ENCODE measurements around the gene TDG.
A peak's percentile ranks its signal among the peaks of the same experiment; 100 is the strongest.
"Not testable (repeated sequence)": the region's sequence is repeated elsewhere in the genome, so short reads cannot be mapped to it uniquely, and the experiment has no call there.

TDG gene

GRCh38 chr12:103960616-103961227, 5.0 kb upstream of the TDG start:
- DNase-seq (ENCODE audit: low spot score): no peak

DNA sequence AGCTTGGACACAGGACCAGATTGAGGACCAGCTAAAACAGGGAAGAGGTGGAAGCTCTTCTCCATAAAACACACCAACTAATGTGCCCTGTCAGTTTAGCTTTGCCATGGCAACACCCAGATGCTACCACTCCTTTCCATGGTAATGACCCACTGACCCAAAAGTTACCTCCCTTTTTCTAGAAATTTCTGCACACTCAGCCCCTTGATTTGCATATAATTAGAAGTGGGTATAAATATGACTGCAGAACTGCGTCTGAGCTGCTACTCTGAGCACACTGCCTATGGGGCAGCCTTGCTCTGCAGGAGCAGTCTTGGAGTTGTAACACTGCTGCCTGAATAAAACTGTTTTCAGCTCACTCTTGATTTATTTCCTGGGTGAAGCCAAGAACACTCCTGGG, 3.2 kb upstream of the TDG start:
- DNase-seq (ENCODE audit: low spot score): no peak

- DNase-seq (ENCODE audit: low spot score): no peak
Measured at GRCh38 chr12:103964805-103965204, 867 bp upstream of the TDG start.

GRCh38 chr12:103965255-103965589, 450 bp upstream of the TDG start:
- no peak for DNase-seq (ENCODE audit: low spot score)

DNA sequence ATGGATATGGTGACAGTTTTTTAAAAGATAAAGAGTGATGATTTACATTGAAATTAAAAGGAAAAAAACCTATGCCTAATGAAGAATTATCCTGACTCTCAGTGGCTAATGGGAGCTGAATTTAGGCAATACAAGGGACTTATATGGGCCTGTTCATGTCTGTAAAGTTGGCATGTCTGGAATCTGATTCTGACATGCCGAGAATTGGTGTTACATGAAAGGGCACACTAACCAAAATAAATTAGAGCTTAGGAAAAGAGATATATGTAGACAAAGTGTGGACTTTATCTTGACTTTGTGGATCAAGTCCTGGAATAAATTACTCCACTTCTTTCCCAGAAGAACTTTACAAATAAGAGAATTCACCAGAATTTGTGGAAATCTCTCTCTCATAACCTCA, 1.1 kb downstream of the TDG start:
- DNase-seq (ENCODE audit: low spot score): no peak

DNA sequence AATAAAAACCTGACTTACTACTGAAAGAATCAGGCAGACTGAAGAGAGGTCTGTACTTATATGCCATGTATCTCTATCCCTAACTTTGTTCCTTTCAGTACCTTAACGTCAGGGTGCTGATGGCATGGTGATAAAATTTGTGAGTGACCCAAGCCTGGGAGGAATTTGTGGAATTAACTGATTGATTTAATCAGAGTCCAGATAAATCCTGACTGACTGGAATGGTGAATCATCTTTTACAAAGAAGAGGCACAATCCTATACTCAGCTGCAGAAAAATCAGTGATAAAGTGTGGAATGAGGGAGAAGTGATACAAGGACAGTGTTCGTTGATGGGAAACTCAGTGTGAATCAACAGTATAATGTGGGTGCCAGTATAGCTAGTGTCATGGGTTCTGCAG, 3.7 kb downstream of the TDG start:
- no peak for DNase-seq (ENCODE audit: low spot score)

- no peak for DNase-seq (ENCODE audit: low spot score)
Measured at GRCh38 chr12:103973909-103974308, 8.2 kb downstream of the TDG start.

DNA sequence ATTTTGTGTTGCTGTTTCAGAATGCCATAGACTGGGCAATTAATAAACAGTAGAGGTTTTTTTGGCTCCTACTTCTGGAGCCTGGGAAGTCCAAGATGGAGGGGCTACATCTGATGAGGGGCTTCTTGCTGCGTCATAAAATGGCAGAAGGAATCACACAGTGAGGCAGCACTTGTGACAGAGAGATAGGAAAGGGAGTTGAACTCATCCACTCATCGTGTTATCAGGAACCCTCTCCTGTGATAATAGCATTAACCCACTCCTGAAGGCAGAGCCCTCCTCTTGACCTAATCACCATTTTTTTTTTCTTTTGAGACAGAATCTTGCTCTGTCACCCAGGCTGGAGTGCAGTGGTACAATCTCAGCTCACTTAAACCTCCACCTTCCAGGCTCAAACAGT, 9.7 kb downstream of the TDG start:
- no peak for DNase-seq (ENCODE audit: low spot score)

DNA sequence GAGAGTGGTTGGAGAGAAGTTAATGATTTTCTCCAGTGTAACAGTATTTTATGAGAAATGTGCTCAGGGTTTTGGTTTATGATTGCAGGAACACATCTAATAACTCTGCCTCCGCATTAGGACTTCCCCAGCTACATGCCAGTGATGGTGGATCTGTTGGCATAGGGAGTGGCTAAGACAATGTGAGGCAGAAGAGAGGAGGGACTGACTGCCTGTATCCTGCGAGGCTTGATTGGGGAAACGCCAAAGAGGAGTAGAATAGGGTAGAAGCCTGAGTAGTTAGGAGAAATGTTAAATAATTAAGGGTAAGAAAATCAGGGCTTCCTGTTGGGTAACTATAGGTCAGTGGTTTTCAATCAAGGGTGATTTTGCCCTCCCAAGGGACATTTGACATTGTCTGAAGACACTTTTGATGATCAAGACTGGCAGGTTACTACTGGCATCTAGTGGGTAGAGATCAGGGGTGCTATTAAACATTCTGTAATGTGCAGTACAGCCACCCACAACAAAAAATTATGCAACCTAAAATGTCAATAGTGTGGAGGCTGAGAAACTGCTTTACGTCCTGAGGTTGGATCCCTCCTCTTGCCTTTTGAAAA, 12.8 kb downstream of the TDG start:
- no peak for DNase-seq (ENCODE audit: low spot score)

- no peak for DNase-seq (ENCODE audit: low spot score)
Measured at GRCh38 chr12:103986829-103987228, 21.2 kb downstream of the TDG start.

DNA sequence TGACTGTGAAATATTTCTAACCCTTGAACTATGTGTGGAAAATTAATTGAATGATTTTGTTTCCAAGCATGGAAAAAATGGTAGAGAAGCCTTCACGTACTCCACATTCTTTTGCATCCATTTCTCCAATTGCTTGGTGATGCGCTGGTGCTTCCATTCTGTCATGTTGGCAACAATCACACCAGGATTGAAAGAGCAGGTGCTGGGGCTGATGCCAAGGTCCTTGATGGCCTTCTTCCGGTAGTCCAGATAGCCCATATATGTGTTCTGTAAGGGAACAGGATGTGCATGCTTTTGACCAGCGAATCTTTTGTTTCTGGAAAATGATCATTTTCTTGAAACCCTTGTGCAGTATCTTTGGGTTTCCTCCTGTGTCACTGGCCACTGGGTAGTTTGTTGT, 28.6 kb downstream of the TDG start:
- DNase-seq (ENCODE audit: low spot score): no peak

- DNase-seq (ENCODE audit: low spot score): no peak
Measured at GRCh38 chr12:103996595-103996994, 30.9 kb downstream of the TDG start.

DNA sequence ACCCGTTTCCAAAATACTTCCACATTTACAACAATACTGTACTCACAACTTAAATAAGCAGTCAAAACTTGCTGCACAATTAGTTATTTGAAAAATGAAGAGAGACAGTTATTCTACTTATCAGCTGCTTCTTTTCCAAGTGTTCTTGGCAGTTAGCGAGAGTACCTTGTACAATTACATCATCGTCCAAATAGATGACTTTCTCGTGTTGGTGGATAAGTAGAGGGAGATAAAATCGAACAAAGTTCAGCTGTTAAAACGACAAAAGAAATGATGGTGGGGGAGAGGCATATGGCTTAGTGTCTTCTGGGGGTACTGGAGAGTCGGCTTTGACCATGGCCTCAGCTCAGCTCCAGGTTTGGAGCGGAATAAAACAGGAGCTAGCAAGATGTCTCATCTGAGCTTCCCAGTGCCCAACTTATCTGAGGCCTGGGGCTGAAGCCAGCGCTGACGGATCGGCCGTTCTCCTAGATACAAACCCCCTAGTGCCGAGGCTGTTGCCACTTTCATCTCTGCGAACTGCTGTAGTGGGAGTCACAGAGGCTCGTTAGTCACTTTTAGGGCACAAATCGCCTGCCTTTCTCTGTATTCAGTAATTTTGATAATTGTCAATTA, 31.7 kb downstream of the TDG start:
- no peak for DNase-seq (ENCODE audit: low spot score)

DNA sequence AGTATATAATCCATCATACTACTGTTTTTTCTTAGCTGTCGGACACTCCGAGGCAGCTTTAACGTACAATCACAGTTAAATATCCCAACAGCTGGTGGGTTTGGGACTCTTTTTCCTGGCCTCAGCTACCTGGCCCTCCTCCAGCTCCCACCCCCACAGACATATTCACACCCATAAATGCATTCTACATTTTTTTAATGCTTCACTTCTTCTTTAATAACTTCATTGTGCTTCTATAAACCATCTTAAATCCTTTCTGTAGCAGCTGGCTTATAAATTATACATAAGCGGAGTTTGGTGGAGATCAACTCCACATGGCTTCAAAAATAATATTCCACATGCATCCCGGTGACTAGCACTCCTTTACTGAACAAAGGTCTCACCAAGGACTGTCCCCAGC, 33.3 kb downstream of the TDG start:
- DNase-seq (ENCODE audit: low spot score): no peak

- no peak for DNase-seq (ENCODE audit: low spot score)
Measured at GRCh38 chr12:104000807-104001434, 35.2 kb downstream of the TDG start.

GRCh38 chr12:104002686-104003085, 37.0 kb downstream of the TDG start:
- no peak for DNase-seq (ENCODE audit: low spot score)

DNA sequence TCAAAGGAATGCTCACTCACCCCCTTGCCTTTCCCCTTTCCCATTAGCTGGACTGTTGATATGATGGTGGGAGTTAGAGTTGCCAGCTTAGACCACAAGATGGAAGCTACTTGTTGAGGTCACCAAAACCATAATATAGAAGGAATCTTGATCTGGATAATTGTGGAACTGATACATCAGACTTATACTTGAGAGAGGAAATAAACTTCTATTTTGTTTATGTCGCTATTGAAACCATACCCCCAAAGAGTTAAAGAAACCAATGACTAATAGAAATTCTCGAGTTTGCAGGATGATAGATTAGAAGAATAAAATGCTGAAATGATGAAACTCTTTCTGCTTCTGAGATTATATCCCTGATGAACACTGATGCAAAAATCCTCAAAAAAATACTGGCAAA, 37.9 kb downstream of the TDG start:
- no peak for DNase-seq (ENCODE audit: low spot score)

DNA sequence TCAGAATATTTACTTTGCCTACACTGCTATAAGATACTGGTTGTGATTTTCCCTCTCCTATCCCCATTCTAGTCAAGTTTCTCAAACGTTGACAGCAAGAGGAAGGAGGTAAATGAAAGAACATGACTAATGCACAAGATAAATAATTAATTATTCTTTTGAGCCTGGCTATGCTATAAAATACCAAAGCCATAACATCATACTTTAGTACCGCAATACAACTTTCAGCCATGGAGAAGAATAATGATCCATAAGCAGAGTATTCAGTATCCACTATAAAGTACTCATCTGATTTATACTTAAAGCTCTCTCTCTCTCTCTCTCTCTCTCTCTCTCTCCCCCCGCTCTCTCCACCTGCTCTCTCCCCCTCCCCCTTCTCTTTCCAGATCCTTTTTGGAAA, 41.3 kb downstream of the TDG start:
- peak; percentile 39 for DNase-seq (ENCODE audit: low spot score)

GRCh38 chr12:104010121-104010520, 44.4 kb downstream of the TDG start:
- DNase-seq (ENCODE audit: low spot score): no peak

- no peak for DNase-seq (ENCODE audit: low spot score)
Measured at GRCh38 chr12:104010606-104011169, 45.0 kb downstream of the TDG start.

GRCh38 chr12:104011253-104011652, 45.6 kb downstream of the TDG start:
- DNase-seq (ENCODE audit: low spot score): no peak

GRCh38 chr12:104012331-104012730, 46.7 kb downstream of the TDG start:
- DNase-seq (ENCODE audit: low spot score): no peak

- DNase-seq (ENCODE audit: low spot score): not testable (repeated sequence)
Measured at GRCh38 chr12:104021862-104022261, 56.2 kb downstream of the TDG start.
